Measurements from ENCODE around the gene CD180. TPM values are rescaled to one million over a fixed set of nuclear protein-coding genes. Genes with fewer than 3 reads are reported as not detected.
A peak's percentile ranks its signal among the peaks of the same experiment; 100 is the strongest.

CD180 gene
- total and polyA plus RNA-seq, 2 experiments from 2014 or later: not detected

GRCh38 chr5:67238191-67238590, 41.6 kb upstream of the CD180 start:
- in situ Hi-C loops (cut with MboI): no loop called here
- H3K9ac ChIP-seq: no peak overlapping the region
- no peak overlapping the region for H2AFZ ChIP-seq
- H3K4me1 ChIP-seq (ENCODE audit: insufficient read depth): peaks cover 8% of the 10 kb centered on the region
- WGBS, 2 experiments (ENCODE audit: low coverage in 1 of 2, low lambda C conversion rate in 2 of 2, missing lambda C conversion rate in 2 of 2): 92% methylated on average over 8 of the region's 8 CpGs
- H3K9me2 ChIP-seq (ENCODE audit: insufficient read depth): no peaks in the 10 kb centered on the region
- no peak overlapping the region for H3K4me2 ChIP-seq (ENCODE audit: unreplicated experiment)
- H3K27ac ChIP-seq: no peak overlapping the region
- H3K4me3 ChIP-seq: no peak overlapping the region
- H3F3A ChIP-seq (ENCODE audit: insufficient read depth): no peaks in the 10 kb centered on the region
- no peaks in the 10 kb centered on the region for H3K79me2 ChIP-seq (ENCODE audit: insufficient read depth)
- no peaks in the 10 kb centered on the region for H3K9me3 ChIP-seq (ENCODE audit: low read depth)
- no peak for DNase-seq
- H3K36me3 ChIP-seq (ENCODE audit: low read depth): no peaks in the 10 kb centered on the region
- TF ChIP-seq EZH2phosphoT487 (IDR thresholded peaks at IDR 0.05; ENCODE audit: insufficient read depth, low read depth) (no peak), EZH2 (IDR thresholded peaks at IDR 0.05; ENCODE audit: insufficient read depth, poor library complexity, severe bottlenecking) (no peak)
- H3K27me3 ChIP-seq (replicated peaks; ENCODE audit: insufficient read depth): no peaks in the 10 kb centered on the region
- H4K20me1 ChIP-seq (ENCODE audit: insufficient read depth): no peaks in the 10 kb centered on the region

- no peaks in the 10 kb centered on the region for H3F3A ChIP-seq (ENCODE audit: insufficient read depth)
- no peak for DNase-seq
- H3K27me3 ChIP-seq (replicated peaks; ENCODE audit: insufficient read depth): no peaks in the 10 kb centered on the region
- no peak overlapping the region for H3K27ac ChIP-seq
- H3K79me2 ChIP-seq (ENCODE audit: insufficient read depth): no peaks in the 10 kb centered on the region
- H3K4me3 ChIP-seq: no peak overlapping the region
- WGBS, 2 experiments (ENCODE audit: low coverage in 1 of 2, low lambda C conversion rate in 2 of 2, missing lambda C conversion rate in 2 of 2): 88 to 90% methylated on average over 12 of the region's 12 CpGs
- H3K9me2 ChIP-seq (ENCODE audit: insufficient read depth): no peaks in the 10 kb centered on the region
- no peak overlapping the region for H3K4me2 ChIP-seq (ENCODE audit: unreplicated experiment)
- in situ Hi-C loops (cut with MboI): no loop called here
- no peaks in the 10 kb centered on the region for H4K20me1 ChIP-seq (ENCODE audit: insufficient read depth)
- H2AFZ ChIP-seq: no peak overlapping the region
- H3K9ac ChIP-seq: no peak overlapping the region
- H3K4me1 ChIP-seq (ENCODE audit: insufficient read depth): peaks cover 8% of the 10 kb centered on the region
- no peaks in the 10 kb centered on the region for H3K36me3 ChIP-seq (ENCODE audit: low read depth)
- no peaks in the 10 kb centered on the region for H3K9me3 ChIP-seq (ENCODE audit: low read depth)
- TF ChIP-seq EZH2phosphoT487 (IDR thresholded peaks at IDR 0.05; ENCODE audit: insufficient read depth, low read depth) (no peak), EZH2 (IDR thresholded peaks at IDR 0.05; ENCODE audit: insufficient read depth, poor library complexity, severe bottlenecking) (no peak)
Observed at GRCh38 chr5:67235399-67236110, 39.0 kb upstream of the CD180 start.

- Histone ChIP-seq H3K27ac (no peak overlapping the region), H3K9ac (no peak overlapping the region)
- in situ Hi-C loops (cut with MboI): no loop called here
Observed at GRCh38 chr5:67234671-67235176, 38.1 kb upstream of the CD180 start.

GRCh38 chr5:67233075-67233474, 36.5 kb upstream of the CD180 start:
- WGBS, 2 experiments (ENCODE audit: low coverage in 1 of 2, low lambda C conversion rate in 2 of 2, missing lambda C conversion rate in 2 of 2): 80% methylated on average over 9 of the region's 9 CpGs
- no peaks in the 10 kb centered on the region for H3K79me2 ChIP-seq (ENCODE audit: insufficient read depth)
- H3K9me2 ChIP-seq (ENCODE audit: insufficient read depth): no peaks in the 10 kb centered on the region
- TF ChIP-seq EZH2 (IDR thresholded peaks at IDR 0.05; ENCODE audit: insufficient read depth, poor library complexity, severe bottlenecking) (no peak), EZH2phosphoT487 (IDR thresholded peaks at IDR 0.05; ENCODE audit: insufficient read depth, low read depth) (no peak)
- H3K4me2 ChIP-seq (ENCODE audit: unreplicated experiment): no peak overlapping the region
- in situ Hi-C loops (cut with MboI): no loop called here
- H3K9me3 ChIP-seq (ENCODE audit: low read depth): no peaks in the 10 kb centered on the region
- H4K20me1 ChIP-seq (ENCODE audit: insufficient read depth): no peaks in the 10 kb centered on the region
- H3K27me3 ChIP-seq (replicated peaks; ENCODE audit: insufficient read depth): no peaks in the 10 kb centered on the region
- peaks cover 8% of the 10 kb centered on the region for H3K4me1 ChIP-seq (ENCODE audit: insufficient read depth)
- H3K36me3 ChIP-seq (ENCODE audit: low read depth): no peaks in the 10 kb centered on the region
- DNase-seq: peak; percentile 7
- H3K4me3 ChIP-seq: no peak overlapping the region
- no peak overlapping the region for H3K27ac ChIP-seq
- H3F3A ChIP-seq (ENCODE audit: insufficient read depth): no peaks in the 10 kb centered on the region
- H2AFZ ChIP-seq: no peak overlapping the region
- H3K9ac ChIP-seq: no peak overlapping the region

More at GRCh38 chr5:67234671-67235176, 38.1 kb upstream of the CD180 start:
- Histone ChIP-seq H3K9me3 (ENCODE audit: low read depth) (no peaks in the 10 kb centered on the region), H3K4me3 (no peak overlapping the region), H3K4me1 (ENCODE audit: insufficient read depth) (peaks cover 8% of the 10 kb centered on the region), H4K20me1 (ENCODE audit: insufficient read depth) (no peaks in the 10 kb centered on the region), H3K27me3 (replicated peaks; ENCODE audit: insufficient read depth) (no peaks in the 10 kb centered on the region), H3F3A (ENCODE audit: insufficient read depth) (no peaks in the 10 kb centered on the region), H3K4me2 (ENCODE audit: unreplicated experiment) (no peak overlapping the region), H3K36me3 (ENCODE audit: low read depth) (no peaks in the 10 kb centered on the region), H3K9me2 (ENCODE audit: insufficient read depth) (no peaks in the 10 kb centered on the region), H3K79me2 (ENCODE audit: insufficient read depth) (no peaks in the 10 kb centered on the region), H2AFZ (peak overlapping the region; percentile 50; the same call in 1 of the 2 replicates)
- TF ChIP-seq EZH2phosphoT487 (IDR thresholded peaks at IDR 0.05; ENCODE audit: insufficient read depth, low read depth) (no peak), EZH2 (IDR thresholded peaks at IDR 0.05; ENCODE audit: insufficient read depth, poor library complexity, severe bottlenecking) (no peak)
- 62 to 66% methylated on average over 10 of the region's 10 CpGs for WGBS, 2 experiments (ENCODE audit: low coverage in 1 of 2, low lambda C conversion rate in 2 of 2, missing lambda C conversion rate in 2 of 2)
- peak; percentile 52 for DNase-seq
